Activated CD4-positive, alpha-beta T cell treated with anti-CD3 and anti-CD28 coated beads, Interleukin-2, Interleukin-4, amounts not matched to agents 100 ng/mL and 50 ng/mL, durations not matched to agents 16 hours and 8 hours (primary cell): ENCODE measurements around the gene ERVV-1.
"Not testable (repeated sequence)": the region's sequence is repeated elsewhere in the genome, so short reads cannot be mapped to it uniquely, and the experiment has no call there.

ENCODE experiments used
- DNase-seq: peaks from one replicate; pipeline ENCODE4 v3.0.0-alpha.2; 2020; ENCODE audit warnings: low spot score

The ERVV-1 gene

GRCh38 chr19:53013621-53014020 lies at the start of gene ERVV-1:
ERVV-1 (plus strand) TSS chr19:53013921; CDS start chr19:53014091, 170 bp downstream.
- DNase-seq = no peak

GRCh38 chr19:52967772-52968171 lies 45.9 kb upstream of the ERVV-1 start:
- no peak for DNase-seq

GRCh38 chr19:52981329-52981728 lies 32.4 kb upstream of the ERVV-1 start:
- DNase-seq = no peak

- DNase-seq = not testable (repeated sequence)
Measured at GRCh38 chr19:52983167-52983566, 30.6 kb upstream of the ERVV-1 start.

- DNase-seq = no peak
Measured at GRCh38 chr19:52987221-52987620, 26.5 kb upstream of the ERVV-1 start.

GRCh38 chr19:52988506-52988905 lies 25.2 kb upstream of the ERVV-1 start:
- no peak for DNase-seq

- DNase-seq = no peak
Measured at GRCh38 chr19:52990759-52991418, 22.8 kb upstream of the ERVV-1 start.

- DNase-seq = no peak
Measured at GRCh38 chr19:52991484-52991883, 22.2 kb upstream of the ERVV-1 start.

- DNase-seq = no peak
Measured at GRCh38 chr19:52992109-52993004, 21.4 kb upstream of the ERVV-1 start.

- peak; percentile 61 for DNase-seq
Measured at GRCh38 chr19:52993342-52994178, 20.2 kb upstream of the ERVV-1 start.

GRCh38 chr19:52995711-52996110 lies 18.0 kb upstream of the ERVV-1 start:
- no peak for DNase-seq

GRCh38 chr19:52997975-52998374 lies 15.7 kb upstream of the ERVV-1 start:
- DNase-seq = no peak

- DNase-seq = no peak
Measured at GRCh38 chr19:53002479-53002878, 11.2 kb upstream of the ERVV-1 start.

GRCh38 chr19:53004242-53004641 lies 9.5 kb upstream of the ERVV-1 start:
- no peak for DNase-seq

- no peak for DNase-seq
Measured at GRCh38 chr19:53007200-53007599, 6.5 kb upstream of the ERVV-1 start.

- DNase-seq = no peak
Measured at GRCh38 chr19:53007606-53008005, 6.1 kb upstream of the ERVV-1 start.

GRCh38 chr19:53008061-53008778 lies 5.5 kb upstream of the ERVV-1 start:
- no peak for DNase-seq

- no peak for DNase-seq
Measured at GRCh38 chr19:53010494-53010893, 3.2 kb upstream of the ERVV-1 start.

- no peak for DNase-seq
Measured at GRCh38 chr19:53012006-53012405, 1.7 kb upstream of the ERVV-1 start.

GRCh38 chr19:53015159-53015558 lies 1.4 kb downstream of the ERVV-1 start:
- no peak for DNase-seq

- no peak for DNase-seq
Measured at GRCh38 chr19:53015730-53016129, 2.0 kb downstream of the ERVV-1 start.

- DNase-seq = no peak
Measured at GRCh38 chr19:53019684-53020083, 6.0 kb downstream of the ERVV-1 start.
